SK-N-SH treated with all-trans-retinoic acid at 6 μM for 48 hours (cell line): ENCODE results near the gene SNX13.

Experiments used
- ARNTL ChIP-seq: fragments of 450-650 bp; formaldehyde crosslinking; IDR thresholded peaks from 2 replicates; pipeline ENCODE4 v1.5.0; 2020; ENCODE audit warnings: low read depth, mild to moderate bottlenecking, moderate library complexity, borderline replicate concordance
- BACH2 ChIP-seq: fragments of 250-450 bp; sonication (Bioruptor Pico); IDR thresholded peaks from 2 replicates; pipeline ENCODE4 v1.9.0; 2021; ENCODE audit warnings: mild to moderate bottlenecking, borderline replicate concordance
- CREB5 ChIP-seq: fragments of 250-450 bp; sonication (Bioruptor Pico); IDR thresholded peaks from 2 replicates; pipeline ENCODE4 v1.5.1; 2020; ENCODE audit warnings: low read depth, mild to moderate bottlenecking, moderate library complexity
- OSR1 ChIP-seq: fragments of 250-450 bp; sonication (Bioruptor Pico); IDR thresholded peaks from 2 replicates; pipeline ENCODE4 v1.8.0; 2022; ENCODE audit warnings: moderate library complexity, mild to moderate bottlenecking, inconsistent platforms
- PATZ1 ChIP-seq: fragments of 250-450 bp; sonication (Bioruptor Pico); IDR thresholded peaks from 2 replicates; pipeline ENCODE4 v1.8.0; 2020; ENCODE audit warnings: mild to moderate bottlenecking, moderate library complexity, borderline replicate concordance
- RARB ChIP-seq: fragments of 250-450 bp; sonication (Bioruptor Pico); IDR thresholded peaks from 2 replicates; pipeline ENCODE4 v1.8.0; 2021; ENCODE audit warnings: mild to moderate bottlenecking, moderate library complexity
- TCF4 ChIP-seq: fragments of 250-450 bp; sonication (Bioruptor Pico); IDR thresholded peaks from 2 replicates; pipeline ENCODE4 v1.8.0; 2021; ENCODE audit warnings: mild to moderate bottlenecking, moderate library complexity, borderline replicate concordance
- ZFP30 ChIP-seq: fragments of 450-650 bp; formaldehyde crosslinking; IDR thresholded peaks from 2 replicates; pipeline ENCODE4 v1.5.0; 2022; ENCODE audit warnings: mild to moderate bottlenecking, moderate library complexity
- ZNF565 ChIP-seq: fragments of 450-650 bp; formaldehyde crosslinking; conservative IDR thresholded peaks from 2 replicates; pipeline ENCODE4 v1.5.0; 2020; ENCODE audit warnings: low read depth, mild to moderate bottlenecking, moderate library complexity
- ZNF70 ChIP-seq: fragments of 450-650 bp; formaldehyde crosslinking; IDR thresholded peaks from 2 replicates; pipeline ENCODE4 v1.5.0; 2020; ENCODE audit warnings: mild to moderate bottlenecking, moderate library complexity
- ZNF8 ChIP-seq: fragments of 450-650 bp; formaldehyde crosslinking; IDR thresholded peaks from 2 replicates; pipeline ENCODE4 v1.5.0; 2020; ENCODE audit warnings: mild to moderate bottlenecking, moderate library complexity
- TF ChIP-seq, protein P1 (sequence below): fragments of 250-450 bp; sonication (Bioruptor Pico); IDR thresholded peaks from 2 replicates; pipeline ENCODE4 v1.5.0; 2020; ENCODE audit warnings: mild to moderate bottlenecking, moderate library complexity

DNA sequence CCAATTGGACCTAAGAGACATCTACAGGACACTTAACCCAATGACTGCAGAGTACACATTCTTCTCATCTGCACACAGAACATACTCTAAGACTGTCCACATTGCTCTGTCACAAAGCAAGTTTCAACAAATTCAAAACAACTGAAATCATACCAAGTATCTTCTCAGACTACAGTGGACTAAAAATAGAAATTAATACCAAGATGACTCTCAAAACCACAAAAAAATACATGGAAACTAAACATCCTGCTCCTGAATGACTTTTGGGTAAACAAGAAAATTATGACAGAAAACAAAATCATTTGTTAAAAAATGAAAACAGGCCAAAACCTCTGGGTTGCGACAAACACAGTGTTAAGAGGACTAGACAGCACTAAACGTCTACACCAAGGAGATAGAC lies 24.5 kb downstream of the SNX13 start:
- TF ChIP-seq ZFP30 (CRISPR knock-in tag) (no peak), CREB5 (CRISPR knock-in tag) (no peak), BACH2 (CRISPR knock-in tag) (no peak), PATZ1 (CRISPR knock-in tag) (no peak), ZNF70 (CRISPR knock-in tag) (no peak), TCF4 (no peak), ARNTL (no peak), ZNF565 (no peak), OSR1 (CRISPR knock-in tag) (no peak), RARB (no peak), ZNF8 (CRISPR knock-in tag) (no peak)
- TF ChIP-seq, protein P1, sequence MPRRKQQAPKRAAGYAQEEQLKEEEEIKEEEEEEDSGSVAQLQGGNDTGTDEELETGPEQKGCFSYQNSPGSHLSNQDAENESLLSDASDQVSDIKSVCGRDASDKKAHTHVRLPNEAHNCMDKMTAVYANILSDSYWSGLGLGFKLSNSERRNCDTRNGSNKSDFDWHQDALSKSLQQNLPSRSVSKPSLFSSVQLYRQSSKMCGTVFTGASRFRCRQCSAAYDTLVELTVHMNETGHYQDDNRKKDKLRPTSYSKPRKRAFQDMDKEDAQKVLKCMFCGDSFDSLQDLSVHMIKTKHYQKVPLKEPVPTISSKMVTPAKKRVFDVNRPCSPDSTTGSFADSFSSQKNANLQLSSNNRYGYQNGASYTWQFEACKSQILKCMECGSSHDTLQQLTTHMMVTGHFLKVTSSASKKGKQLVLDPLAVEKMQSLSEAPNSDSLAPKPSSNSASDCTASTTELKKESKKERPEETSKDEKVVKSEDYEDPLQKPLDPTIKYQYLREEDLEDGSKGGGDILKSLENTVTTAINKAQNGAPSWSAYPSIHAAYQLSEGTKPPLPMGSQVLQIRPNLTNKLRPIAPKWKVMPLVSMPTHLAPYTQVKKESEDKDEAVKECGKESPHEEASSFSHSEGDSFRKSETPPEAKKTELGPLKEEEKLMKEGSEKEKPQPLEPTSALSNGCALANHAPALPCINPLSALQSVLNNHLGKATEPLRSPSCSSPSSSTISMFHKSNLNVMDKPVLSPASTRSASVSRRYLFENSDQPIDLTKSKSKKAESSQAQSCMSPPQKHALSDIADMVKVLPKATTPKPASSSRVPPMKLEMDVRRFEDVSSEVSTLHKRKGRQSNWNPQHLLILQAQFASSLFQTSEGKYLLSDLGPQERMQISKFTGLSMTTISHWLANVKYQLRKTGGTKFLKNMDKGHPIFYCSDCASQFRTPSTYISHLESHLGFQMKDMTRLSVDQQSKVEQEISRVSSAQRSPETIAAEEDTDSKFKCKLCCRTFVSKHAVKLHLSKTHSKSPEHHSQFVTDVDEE (CRISPR knock-in tag): no peak
